ENCODE data around the gene FAM89A. TPM values are rescaled to one million over a fixed set of nuclear protein-coding genes. Genes with fewer than 3 reads are reported as not detected.

FAM89A gene
- total and polyA plus RNA-seq, 2 of the 13 experiments (the other 11 are each of a cell fraction or from before 2014, with no cell fraction given): 0.35 to 0.44 TPM

- no peak for TF ChIP-seq ZFP91 (CRISPR knock-in tag; IDR thresholded peaks at IDR 0.05; ENCODE audit: borderline replicate concordance)
- no peak for TF ChIP-seq ZNF280B (CRISPR knock-in tag; IDR thresholded peaks at IDR 0.05; ENCODE audit: borderline replicate concordance)
- TF ChIP-seq NR2F6 (IDR thresholded peaks at IDR 0.05): no peak
- TF ChIP-seq NR2F6 (CRISPR knock-in tag; IDR thresholded peaks at IDR 0.05): no peak
- no peak for TF ChIP-seq EEA1 (CRISPR knock-in tag; IDR thresholded peaks at IDR 0.05; ENCODE audit: borderline replicate concordance)
- TF ChIP-seq MIXL1 (CRISPR knock-in tag; IDR thresholded peaks at IDR 0.05): no peak
- no peak for TF ChIP-seq CREB1 (IDR thresholded peaks at IDR 0.05)
- TF ChIP-seq CREB1 (CRISPR knock-in tag; IDR thresholded peaks at IDR 0.05): no peak
- TF ChIP-seq ZSCAN5A (CRISPR knock-in tag; IDR thresholded peaks at IDR 0.05; ENCODE audit: borderline replicate concordance): no peak
- no peak for TF ChIP-seq SPEN (CRISPR knock-in tag; IDR thresholded peaks at IDR 0.05; ENCODE audit: low read depth)
- TF ChIP-seq SMC3 (IDR thresholded peaks at IDR 0.05; ENCODE audit: low read length): no peak
- TF ChIP-seq ZBTB3 (CRISPR knock-in tag; IDR thresholded peaks at IDR 0.05; ENCODE audit: borderline replicate concordance, low read depth): no peak
- TF ChIP-seq RFX1 (IDR thresholded peaks at IDR 0.05): no peak
- no peak for TF ChIP-seq SP4 (CRISPR knock-in tag; IDR thresholded peaks at IDR 0.05)
Observed at GRCh38 chr1:231045286-231045685, 5.2 kb upstream of the FAM89A start (continued).

Data from HepG2 (cell line).